Neutrophil (primary cell): Measurements from ENCODE around the gene DENND6B.
A peak's percentile ranks its signal among the peaks of the same experiment; 100 is the strongest.
"Not testable (repeated sequence)": the region's sequence is repeated elsewhere in the genome, so short reads cannot be mapped to it uniquely, and the experiment has no call there.

ENCODE experiments used
- H3K27ac ChIP-seq: fragments of 200-600 bp; sonication (generic); 2 replicates; pipeline ENCODE4 v1.5.1; 2016; ENCODE audit warnings: mild to moderate bottlenecking, moderate library complexity
- H3K27me3 ChIP-seq: fragments of 200-600 bp; sonication (generic); 2 replicates; pipeline ENCODE4 v1.6.0; 2016; ENCODE audit warnings: mild to moderate bottlenecking
- H3K36me3 ChIP-seq: fragments of 200-600 bp; sonication (generic); 2 replicates; pipeline ENCODE4 v1.5.1; 2017
- H3K4me1 ChIP-seq, 2 experiments: fragments of 200-600 bp in 1 of 2; sonication (generic) in 1 of 2; 1 replicate in 1 of 2; 2 replicates in 1 of 2; pipeline versions ENCODE4 v1.5.1 to v1.6.1; 2013 to 2016; ENCODE audit warnings: low read depth in 1 of 2, low read length in 1 of 2, mild to moderate bottlenecking in 1 of 2, moderate library complexity in 1 of 2; ENCODE audit not compliant: control insufficient read depth in 1 of 2, insufficient read depth in 1 of 2
- H3K4me3 ChIP-seq, 2 experiments: fragments of 200-600 bp in 1 of 2; sonication (generic) in 1 of 2; 1 replicate in 1 of 2; 2 replicates in 1 of 2; pipeline ENCODE4 v1.5.1; 2013 to 2016; ENCODE audit warnings: low read depth in 1 of 2, low read length in 1 of 2, mild to moderate bottlenecking in 1 of 2, moderate library complexity in 1 of 2
- H3K9me3 ChIP-seq: fragments of 200-600 bp; sonication (generic); 2 replicates; pipeline ENCODE4 v1.5.1; 2016
- TF ChIP-seq, protein P1 (sequence below): fragments of 200-600 bp; sonication (generic); IDR thresholded peaks from 2 replicates; pipeline ENCODE4 v1.5.1; 2016; ENCODE audit warnings: antibody characterized with exemption

Gene DENND6B

GRCh38 chr22:50274771-50275170 is 52.0 kb downstream of the DENND6B start:
- no peak overlapping the region for H3K4me3 ChIP-seq

DNA sequence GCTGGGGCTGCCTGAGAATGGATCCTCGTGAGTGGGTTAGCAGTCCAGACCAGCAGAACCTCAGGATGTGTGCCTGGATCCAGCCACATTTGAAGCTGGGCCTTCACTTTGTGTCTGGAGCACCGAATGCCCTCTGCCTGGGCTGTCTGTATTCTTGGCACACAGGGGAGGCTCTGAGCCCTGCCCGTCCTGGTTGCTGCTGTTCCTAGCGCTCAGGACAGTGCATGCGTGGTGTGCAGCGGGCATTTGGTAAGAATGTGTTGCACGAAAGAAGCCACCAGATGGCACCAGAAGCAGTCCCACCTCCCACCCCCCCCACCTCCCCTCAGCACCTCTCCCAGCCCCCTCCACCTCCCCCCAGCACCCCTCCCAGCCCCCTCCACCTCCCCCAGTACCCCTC is 52.5 kb downstream of the DENND6B start:
- peaks cover 0 to 23% of the 10 kb centered on the region in 2 experiments for H3K4me1 ChIP-seq
- H3K27me3 ChIP-seq: peaks cover 51% of the 10 kb centered on the region
- no peaks in the 10 kb centered on the region for H3K9me3 ChIP-seq
- no peak overlapping the region for H3K4me3 ChIP-seq
- H3K36me3 ChIP-seq: no peaks in the 10 kb centered on the region
- TF ChIP-seq, protein P1, sequence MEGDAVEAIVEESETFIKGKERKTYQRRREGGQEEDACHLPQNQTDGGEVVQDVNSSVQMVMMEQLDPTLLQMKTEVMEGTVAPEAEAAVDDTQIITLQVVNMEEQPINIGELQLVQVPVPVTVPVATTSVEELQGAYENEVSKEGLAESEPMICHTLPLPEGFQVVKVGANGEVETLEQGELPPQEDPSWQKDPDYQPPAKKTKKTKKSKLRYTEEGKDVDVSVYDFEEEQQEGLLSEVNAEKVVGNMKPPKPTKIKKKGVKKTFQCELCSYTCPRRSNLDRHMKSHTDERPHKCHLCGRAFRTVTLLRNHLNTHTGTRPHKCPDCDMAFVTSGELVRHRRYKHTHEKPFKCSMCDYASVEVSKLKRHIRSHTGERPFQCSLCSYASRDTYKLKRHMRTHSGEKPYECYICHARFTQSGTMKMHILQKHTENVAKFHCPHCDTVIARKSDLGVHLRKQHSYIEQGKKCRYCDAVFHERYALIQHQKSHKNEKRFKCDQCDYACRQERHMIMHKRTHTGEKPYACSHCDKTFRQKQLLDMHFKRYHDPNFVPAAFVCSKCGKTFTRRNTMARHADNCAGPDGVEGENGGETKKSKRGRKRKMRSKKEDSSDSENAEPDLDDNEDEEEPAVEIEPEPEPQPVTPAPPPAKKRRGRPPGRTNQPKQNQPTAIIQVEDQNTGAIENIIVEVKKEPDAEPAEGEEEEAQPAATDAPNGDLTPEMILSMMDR: no peak
- no peak overlapping the region for H3K27ac ChIP-seq

More at GRCh38 chr22:50274771-50275170, 52.0 kb downstream of the DENND6B start:
- H3K4me1 ChIP-seq: peaks cover 0 to 19% of the 10 kb centered on the region in 2 experiments
- TF ChIP-seq, protein P1: no peak
- H3K36me3 ChIP-seq: no peaks in the 10 kb centered on the region
- H3K27me3 ChIP-seq: peaks cover 46% of the 10 kb centered on the region
- H3K27ac ChIP-seq: no peak overlapping the region
- no peaks in the 10 kb centered on the region for H3K9me3 ChIP-seq

- Histone ChIP-seq H3K4me1 (peaks cover 0 to 23% of the 10 kb centered on the region in 2 experiments), H3K27me3 (peaks cover 56% of the 10 kb centered on the region)
- not testable (repeated sequence) for H3K9me3 ChIP-seq, H3K4me3 ChIP-seq, H3K36me3 ChIP-seq, H3K27ac ChIP-seq
Observed at GRCh38 chr22:50273781-50274180, 53.0 kb downstream of the DENND6B start.

DNA sequence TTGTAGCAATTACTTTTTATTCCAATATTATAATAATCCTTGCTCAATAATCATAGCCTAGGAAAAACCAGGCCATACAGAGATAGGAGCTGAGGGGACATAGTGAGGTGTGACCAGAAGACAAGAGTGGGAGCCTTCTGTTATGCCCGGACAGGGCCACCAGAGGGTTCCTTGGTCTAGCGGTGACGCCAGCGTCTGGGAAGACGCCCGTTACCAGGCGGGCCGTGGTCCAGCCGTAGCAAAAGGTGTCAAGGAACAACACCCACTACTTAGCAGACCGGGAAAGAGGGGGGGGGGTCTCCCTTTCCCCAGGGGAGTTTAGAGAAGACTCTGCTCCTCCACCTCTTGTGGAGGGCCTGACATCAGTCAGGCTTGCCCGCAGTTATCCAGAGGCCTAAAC is 53.5 kb downstream of the DENND6B start:
- H3K4me1 ChIP-seq: peaks cover 0 to 23% of the 10 kb centered on the region in 2 experiments
- not testable (repeated sequence) for H3K27ac ChIP-seq, H3K36me3 ChIP-seq, H3K9me3 ChIP-seq, H3K4me3 ChIP-seq
- H3K27me3 ChIP-seq: peaks cover 61% of the 10 kb centered on the region

DNA sequence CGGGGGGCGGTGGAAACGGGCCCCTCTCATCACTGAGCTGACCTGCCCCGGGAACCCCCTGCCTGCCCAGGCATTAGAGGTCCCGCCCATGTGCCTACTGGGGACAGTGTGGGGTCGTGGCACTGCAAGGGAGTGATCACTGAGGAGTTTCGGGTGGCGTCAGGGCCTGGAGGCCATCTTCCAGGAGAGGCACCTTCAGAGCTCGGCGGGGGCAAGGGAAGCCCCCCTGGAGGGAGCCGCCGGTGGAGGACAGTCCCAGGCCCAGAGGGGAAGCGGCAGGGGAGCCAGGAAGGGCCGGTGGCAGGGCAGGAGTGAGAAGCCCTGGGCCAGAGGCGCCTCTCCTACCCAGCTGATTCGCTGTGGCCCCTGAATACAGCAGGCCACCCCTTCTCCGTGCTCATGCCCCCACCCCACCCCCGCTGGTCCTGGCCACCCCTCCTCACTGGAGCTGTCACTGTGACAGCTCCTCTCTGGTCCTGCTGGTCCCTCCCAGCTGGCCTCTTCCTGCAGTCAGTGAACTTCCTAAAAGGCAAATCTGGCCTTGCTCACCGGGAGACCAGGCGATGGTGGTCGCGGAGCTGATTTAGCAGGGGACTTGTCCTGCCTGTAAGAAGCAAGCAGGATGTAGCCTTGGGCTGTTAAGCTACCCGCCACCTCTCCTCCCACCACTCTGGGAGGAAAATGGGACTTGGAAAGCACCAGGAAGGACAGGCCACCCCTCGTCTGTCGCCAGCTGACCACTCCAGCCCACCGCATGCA is 54.6 kb downstream of the DENND6B start:
- Histone ChIP-seq H3K27me3 (peaks cover 72% of the 10 kb centered on the region), H3K4me1 (peaks cover 0 to 23% of the 10 kb centered on the region in 2 experiments), H3K9me3 (no peaks in the 10 kb centered on the region), H3K36me3 (no peaks in the 10 kb centered on the region), H3K27ac (no peak overlapping the region), H3K4me3 (no peak overlapping the region)
- TF ChIP-seq, protein P1: no peak

DNA sequence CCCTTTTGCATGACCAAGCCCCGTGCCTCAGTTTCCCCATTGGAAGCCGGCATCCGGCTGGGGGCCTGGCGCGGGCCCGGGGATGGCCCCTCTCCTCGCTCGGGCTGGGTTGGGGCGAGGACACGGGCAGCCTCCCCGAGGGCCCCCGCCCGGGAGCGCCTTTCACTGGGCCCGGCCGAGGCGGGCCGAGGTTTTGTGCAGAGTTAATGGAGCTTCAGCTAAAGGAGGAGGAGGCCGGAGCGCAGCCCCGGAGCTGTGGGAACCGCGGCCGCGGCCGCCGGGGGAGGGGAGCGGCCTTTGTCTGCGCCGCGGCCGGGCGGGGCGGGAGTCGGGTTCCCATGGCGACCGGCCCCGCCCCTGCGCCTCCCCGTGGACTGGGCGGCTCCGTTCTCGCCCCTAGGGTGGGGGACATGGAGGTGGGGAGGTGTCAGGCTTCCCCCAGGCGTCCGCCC is 55.3 kb downstream of the DENND6B start:
- Histone ChIP-seq H3K27ac (no peak overlapping the region), H3K9me3 (no peaks in the 10 kb centered on the region), H3K4me1 (peaks cover 0 to 23% of the 10 kb centered on the region in 2 experiments), H3K4me3 (peak overlapping the region in 1 of 2 experiments; percentile 30), H3K36me3 (no peaks in the 10 kb centered on the region), H3K27me3 (peaks cover 79% of the 10 kb centered on the region)
- TF ChIP-seq, protein P1: no peak
